HG02973 (cell line): ENCODE measurements around the gene UBE3D.
"Not testable (repeated sequence)": the region's sequence is repeated elsewhere in the genome, so short reads cannot be mapped to it uniquely, and the experiment has no call there.

Source experiments
- ATAC-seq: cut with Tn5 transposase; IDR thresholded peaks from one replicate; pipeline ENCODE4 v1.9.1; 2021; ENCODE audit warnings: moderate library complexity; ENCODE audit not compliant: unreplicated experiment

The UBE3D gene

GRCh38 chr6:82979657-82980056 lies 86.0 kb downstream of the UBE3D start:
- ATAC-seq: no peak

- ATAC-seq: no peak
These were observed 87.2 kb downstream of the UBE3D start for GRCh38 chr6:82978362-82978945.

GRCh38 chr6:82976179-82976578 lies 89.5 kb downstream of the UBE3D start:
- ATAC-seq: no peak

- ATAC-seq: no peak
These were observed 93.7 kb downstream of the UBE3D start for GRCh38 chr6:82971877-82972460.

GRCh38 chr6:82970839-82971238 lies 94.8 kb downstream of the UBE3D start:
- ATAC-seq: no peak

- ATAC-seq: no peak
These were observed 96.9 kb downstream of the UBE3D start for GRCh38 chr6:82968708-82969107.

- ATAC-seq: no peak
These were observed 102.3 kb downstream of the UBE3D start for GRCh38 chr6:82963191-82963925.

- ATAC-seq: no peak
These were observed 106.2 kb downstream of the UBE3D start for GRCh38 chr6:82959385-82959941.

- ATAC-seq: no peak
These were observed 107.1 kb downstream of the UBE3D start for GRCh38 chr6:82958551-82958950.

- no peak for ATAC-seq
These were observed 107.8 kb downstream of the UBE3D start for GRCh38 chr6:82957868-82958245.

- ATAC-seq: no peak
These were observed 108.3 kb downstream of the UBE3D start for GRCh38 chr6:82957171-82957867.

GRCh38 chr6:82955841-82956240 lies 109.8 kb downstream of the UBE3D start:
- ATAC-seq: no peak

GRCh38 chr6:82954937-82955577 lies 110.6 kb downstream of the UBE3D start:
- peak; percentile 87 for ATAC-seq

GRCh38 chr6:82954356-82954755 lies 111.3 kb downstream of the UBE3D start:
- ATAC-seq: no peak

GRCh38 chr6:82953871-82954270 lies 111.8 kb downstream of the UBE3D start:
- no peak for ATAC-seq

- ATAC-seq: no peak
These were observed 113.7 kb downstream of the UBE3D start for GRCh38 chr6:82951935-82952334.

GRCh38 chr6:82951389-82951788 lies 114.3 kb downstream of the UBE3D start:
- no peak for ATAC-seq

GRCh38 chr6:82930915-82931314 lies 134.7 kb downstream of the UBE3D start:
- not testable (repeated sequence) for ATAC-seq

- ATAC-seq: no peak
These were observed 140.7 kb downstream of the UBE3D start for GRCh38 chr6:82924799-82925535.

- no peak for ATAC-seq
These were observed 144.4 kb downstream of the UBE3D start for GRCh38 chr6:82921258-82921657.
